GM12891 (cell line): ENCODE measurements around the gene GPC3.

ENCODE experiments used
- POLR2A ChIP-seq: IDR thresholded peaks from 2 replicates; pipeline ENCODE4 v1.6.1; 2011; ENCODE audit warnings: low read depth, low read length, control low read depth
- POLR2AphosphoS5 ChIP-seq: IDR thresholded peaks from 2 replicates; pipeline ENCODE4 v1.6.1; 2011; ENCODE audit warnings: low read depth, low read length, control low read depth

- no peak for TF ChIP-seq POLR2A
- no peak for TF ChIP-seq POLR2AphosphoS5
Observed at GRCh38 chrX:133913658-133914388, 71.6 kb downstream of the GPC3 start.
